Endothelial cell of umbilical vein (primary cell): ENCODE data around the gene GNAT1. TPM values are rescaled to one million over a fixed set of nuclear protein-coding genes. Genes with fewer than 3 reads are reported as not detected.

ENCODE experiments used
- BruUV-seq: library from RNA; stranded (reverse); fragments of 400-500 nt; replicated peaks from 2 replicates; lab custom pipeline; 2021; lab: Mats Ljungman, UMichigan
- CTCF ChIA-PET: fragments of 300-600, 350-600 bp; sonication (Branson Sonifier 250); formaldehyde crosslinking; loops from one replicate; lab custom pipeline; 2021; ENCODE audit warnings: antibody characterized with exemption, inconsistent platforms; lab: Charles Lee
- POLR2A ChIA-PET: fragments of 300-600, 350-600 bp; sonication (Branson Sonifier 250); formaldehyde crosslinking; loops from one replicate; lab custom pipeline; 2021; ENCODE audit warnings: antibody characterized with exemption, inconsistent platforms; lab: Charles Lee
- DNase-seq: peaks from one replicate; pipeline ENCODE4 v3.0.0-alpha.2; 2011; ENCODE audit warnings: low read depth, low spot score
- FAIRE-seq: peaks from 2 replicates; lab custom pipeline; 2011; peaks lifted over from hg19 to GRCh38; lab: Jason Lieb, UNC
- H2AFZ ChIP-seq: 2 replicates; pipeline ENCODE4 v1.6.0; 2012; ENCODE audit warnings: low read depth, low read length, control low read depth, inconsistent platforms
- H3K27ac ChIP-seq: 2 replicates; pipeline ENCODE4 v1.5.1; 2011; ENCODE audit warnings: low read depth, mild to moderate bottlenecking, control low read depth, low read length, moderate library complexity; ENCODE audit not compliant: insufficient read depth
- H3K27me3 ChIP-seq, 2 experiments: 2 replicates each; pipeline versions ENCODE4 v1.6.0 to v1.6.1; 2011; ENCODE audit warnings: low read length in 2 of 2, mixed read lengths in 1 of 2; ENCODE audit not compliant: control insufficient read depth in 2 of 2, insufficient read depth in 2 of 2
- H3K36me3 ChIP-seq, 2 experiments: 2 replicates in 1 of 2; 3 replicates in 1 of 2; pipeline ENCODE4 v1.5.1; 2011; ENCODE audit warnings: low read length in 2 of 2, mild to moderate bottlenecking in 1 of 2, moderate library complexity in 1 of 2; ENCODE audit not compliant: control insufficient read depth in 2 of 2, insufficient read depth in 2 of 2; ENCODE audit errors: extremely low read depth in 1 of 2
- H3K4me1 ChIP-seq: 3 replicates; pipeline ENCODE4 v1.5.1; 2011; ENCODE audit warnings: mild to moderate bottlenecking, low read length; ENCODE audit not compliant: control insufficient read depth, insufficient read depth; ENCODE audit errors: extremely low read depth
- H3K4me2 ChIP-seq: 2 replicates; pipeline ENCODE4 v1.6.1; 2011; ENCODE audit warnings: low read length, control low read depth, mixed read lengths; ENCODE audit not compliant: insufficient read depth
- H3K4me3 ChIP-seq, 3 experiments: fragments of 200-600 bp in 1 of 3; sonication (generic), shearing (Covaris generic) in 1 of 3; replicated peaks in 1 of 3; 2 replicates each; pipeline ENCODE4 v1.5.1; 2011 to 2016; ENCODE audit warnings: control low read depth in 3 of 3, low read length in 3 of 3, mild to moderate bottlenecking in 2 of 3, inconsistent platforms in 1 of 3, low read depth in 1 of 3, moderate library complexity in 1 of 3; ENCODE audit not compliant: insufficient read depth in 1 of 3
- H3K79me2 ChIP-seq: 2 replicates; pipeline ENCODE4 v1.6.0; 2012; ENCODE audit warnings: low read length, inconsistent platforms; ENCODE audit not compliant: control insufficient read depth, insufficient read depth
- H3K9ac ChIP-seq: replicated peaks from 2 replicates; pipeline ENCODE3; 2011; ENCODE audit warnings: low read length, control low read depth; ENCODE audit not compliant: insufficient read depth; ENCODE audit errors: extremely low read depth
- H3K9me1 ChIP-seq: replicated peaks from 3 replicates; pipeline ENCODE4 v1.6.0; 2011; ENCODE audit warnings: mild to moderate bottlenecking, low read length; ENCODE audit not compliant: control insufficient read depth, insufficient read depth; ENCODE audit errors: extremely low read depth
- H3K9me3 ChIP-seq: replicated peaks from 2 replicates; pipeline ENCODE4 v1.5.1; 2012; ENCODE audit warnings: low read length, inconsistent platforms; ENCODE audit not compliant: control insufficient read depth, insufficient read depth
- H4K20me1 ChIP-seq: replicated peaks from 2 replicates; pipeline ENCODE3; 2011; ENCODE audit warnings: mild to moderate bottlenecking, low read length; ENCODE audit not compliant: control insufficient read depth, insufficient read depth; ENCODE audit errors: extremely low read depth
- EZH2 ChIP-seq: IDR thresholded peaks from 2 replicates; pipeline ENCODE4 v1.6.1; 2012; ENCODE audit warnings: borderline replicate concordance, low read depth, mild to moderate bottlenecking, moderate library complexity, low read length, inconsistent platforms; ENCODE audit not compliant: severe bottlenecking
- FOS ChIP-seq: IDR thresholded peaks from 2 replicates; pipeline ENCODE4 v1.6.1; 2011; ENCODE audit warnings: mild to moderate bottlenecking, low read length, moderate library complexity, borderline replicate concordance; ENCODE audit not compliant: insufficient read depth
- GATA2 ChIP-seq: IDR thresholded peaks from 2 replicates; pipeline ENCODE4 v1.7.0; 2011; ENCODE audit warnings: low read depth, mild to moderate bottlenecking, moderate library complexity, mixed read lengths, low read length; ENCODE audit not compliant: insufficient read length, insufficient read depth
- JUN ChIP-seq: IDR thresholded peaks from 2 replicates; pipeline ENCODE4 v1.6.1; 2011; ENCODE audit warnings: borderline replicate concordance, low read depth; ENCODE audit not compliant: insufficient read length, insufficient read depth
- MYC ChIP-seq: IDR thresholded peaks from one replicate; pipeline ENCODE4 v1.6.1; 2011; ENCODE audit warnings: mild to moderate bottlenecking, low read depth, low read length
- POLR2AphosphoS5 ChIP-seq: IDR thresholded peaks from 2 replicates; pipeline ENCODE4 v1.6.1; 2012; ENCODE audit warnings: low read depth, mild to moderate bottlenecking, control low read depth, low read length, moderate library complexity; ENCODE audit not compliant: insufficient read depth
- dilution Hi-C: fragments of 300-500 bp; cut with MboI; formaldehyde crosslinking; loops from one replicate; pipeline ENCODE4 v1.15.0; 2019; ENCODE audit warnings: low sequenced_read_pairs; ENCODE audit not compliant: extremely low pct_ligation_motif_present
- intact Hi-C: fragments of 100-400 bp; cut with micrococcal nuclease; formaldehyde crosslinking; loops from one replicate; pipeline ENCODE4 v1.10.0; 2022
- polyA plus RNA-seq, 4 experiments: library from polyadenylated mRNA; depleted of rRNA in 3 of 4; stranded (reverse) in 3 of 4; unstranded in 1 of 4; fragments of >200 nt; gene quantifications; 2 replicates each; pipeline versions ENCODE4 v1.2.1 to v1.2.3, GENCODE V29; 2011 to 2012; ENCODE audit warnings: missing spikeins in 1 of 4
- total RNA-seq: library from RNA; stranded (reverse); gene quantifications from 2 replicates; pipeline ENCODE4 v1.2.3, GENCODE V29; 2021
- TF ChIP-seq, protein P1 (sequence below), 2 donors: IDR thresholded peaks; 1 replicate in 1 of 2; 2 replicates in 1 of 2; pipeline ENCODE4 v1.5.1; 2011; ENCODE audit warnings: low read length in 2 of 2, mild to moderate bottlenecking in 2 of 2, moderate library complexity in 2 of 2, control low read depth in 1 of 2, inconsistent platforms in 1 of 2, low read depth in 1 of 2; ENCODE audit not compliant: insufficient read depth in 1 of 2; ENCODE audit errors: extremely low read depth in 1 of 2
- TF ChIP-seq, protein P2 (sequence below): IDR thresholded peaks from 2 replicates; pipeline ENCODE4 v1.6.1; 2011; ENCODE audit not compliant: insufficient read depth, insufficient read length

The GNAT1 gene
- total and polyA plus RNA-seq, 2 donors (not counting 3 experiments of a cell fraction or from before 2014, with no cell fraction given): 0.77 TPM; not detected in 1

DNA sequence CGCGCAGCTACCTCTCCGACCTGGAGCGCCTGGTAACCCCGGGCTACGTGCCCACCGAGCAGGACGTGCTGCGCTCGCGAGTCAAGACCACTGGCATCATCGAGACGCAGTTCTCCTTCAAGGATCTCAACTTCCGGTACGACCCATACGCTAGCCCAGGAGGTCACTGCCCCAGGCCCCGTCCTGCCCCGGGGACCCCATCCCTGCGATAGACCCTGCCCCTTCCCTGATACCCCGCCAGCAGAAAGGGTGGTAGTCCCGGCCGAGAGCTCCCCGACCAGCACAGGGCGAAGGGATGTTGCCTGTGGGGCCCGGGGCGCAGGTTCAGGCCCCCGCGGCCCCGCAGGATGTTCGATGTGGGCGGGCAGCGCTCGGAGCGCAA, 2.3 kb downstream of the GNAT1 start:
- Histone ChIP-seq H3K4me1 (peaks cover 5% of the 10 kb centered on the region), H3K36me3 (no peaks in the 10 kb centered on the region), H2AFZ (no peak overlapping the region), H3K9me3 (no peaks in the 10 kb centered on the region), H4K20me1 (no peaks in the 10 kb centered on the region), H3K9ac (no peak overlapping the region), H3K9me1 (no peaks in the 10 kb centered on the region), H3K27me3 (peaks cover 11 to 13% of the 10 kb centered on the region in 2 experiments), H3K79me2 (no peaks in the 10 kb centered on the region), H3K4me2 (no peak overlapping the region), H3K27ac (no peak overlapping the region), H3K4me3 (no peak overlapping the region)
- FAIRE-seq (no peak), DNase-seq (no peak)
- no peak for TF ChIP-seq FOS
- TF ChIP-seq, protein P1, sequence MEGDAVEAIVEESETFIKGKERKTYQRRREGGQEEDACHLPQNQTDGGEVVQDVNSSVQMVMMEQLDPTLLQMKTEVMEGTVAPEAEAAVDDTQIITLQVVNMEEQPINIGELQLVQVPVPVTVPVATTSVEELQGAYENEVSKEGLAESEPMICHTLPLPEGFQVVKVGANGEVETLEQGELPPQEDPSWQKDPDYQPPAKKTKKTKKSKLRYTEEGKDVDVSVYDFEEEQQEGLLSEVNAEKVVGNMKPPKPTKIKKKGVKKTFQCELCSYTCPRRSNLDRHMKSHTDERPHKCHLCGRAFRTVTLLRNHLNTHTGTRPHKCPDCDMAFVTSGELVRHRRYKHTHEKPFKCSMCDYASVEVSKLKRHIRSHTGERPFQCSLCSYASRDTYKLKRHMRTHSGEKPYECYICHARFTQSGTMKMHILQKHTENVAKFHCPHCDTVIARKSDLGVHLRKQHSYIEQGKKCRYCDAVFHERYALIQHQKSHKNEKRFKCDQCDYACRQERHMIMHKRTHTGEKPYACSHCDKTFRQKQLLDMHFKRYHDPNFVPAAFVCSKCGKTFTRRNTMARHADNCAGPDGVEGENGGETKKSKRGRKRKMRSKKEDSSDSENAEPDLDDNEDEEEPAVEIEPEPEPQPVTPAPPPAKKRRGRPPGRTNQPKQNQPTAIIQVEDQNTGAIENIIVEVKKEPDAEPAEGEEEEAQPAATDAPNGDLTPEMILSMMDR (IDR thresholded peaks at IDR 0.05; ENCODE audit: extremely low read depth in 1 of 2, insufficient read depth in 1 of 2, low read depth in 1 of 2, low read length in 2 of 2): no peak
- TF ChIP-seq EZH2: no peak
- TF ChIP-seq JUN: no peak
- no peak for TF ChIP-seq MYC
- no peak for TF ChIP-seq GATA2
- TF ChIP-seq POLR2AphosphoS5: no peak
- TF ChIP-seq, protein P2, sequence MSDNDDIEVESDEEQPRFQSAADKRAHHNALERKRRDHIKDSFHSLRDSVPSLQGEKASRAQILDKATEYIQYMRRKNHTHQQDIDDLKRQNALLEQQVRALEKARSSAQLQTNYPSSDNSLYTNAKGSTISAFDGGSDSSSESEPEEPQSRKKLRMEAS: no peak
- intact Hi-C loops (loop anchor here (1.0 to 5.0 kb wide), 3 partner anchors 33 to 349 kb away; no protein-coding TSS in a partner anchor), dilution Hi-C loops (no loop called here)
- no TSS peak for BruUV-seq
- CTCF ChIA-PET: interaction anchor here (1.2 to 12.0 kb wide), 21 partner anchors 10 to 349 kb away, joined by 3 to 314 read pairs (median 16); partner anchors contain the start of genes GNAI2, SEMA3B and SLC38A3
- POLR2A ChIA-PET: no interaction called here
